Right kidney (tissue), 1 donor: ENCODE data around the gene TEX54.
"Not testable (repeated sequence)": the region's sequence is repeated elsewhere in the genome, so short reads cannot be mapped to it uniquely, and the experiment has no call there.

Source experiments
- DNase-seq: peaks from one replicate; pipeline ENCODE4 v3.0.0-alpha.2; 2016

Gene TEX54

GRCh38 chr11:62855571-62856332 lies 23.1 kb upstream of the TEX54 start:
- peak; percentile 94 for DNase-seq

GRCh38 chr11:62854825-62855570 lies 22.4 kb upstream of the TEX54 start:
- no peak for DNase-seq

GRCh38 chr11:62854013-62854824 lies 21.6 kb upstream of the TEX54 start:
- no peak for DNase-seq

GRCh38 chr11:62853279-62853965 lies 20.8 kb upstream of the TEX54 start:
- no peak for DNase-seq

- no peak for DNase-seq
Observed at GRCh38 chr11:62852523-62853188, 20.0 kb upstream of the TEX54 start.

- DNase-seq: no peak
Observed at GRCh38 chr11:62851807-62852522, 19.3 kb upstream of the TEX54 start.

- no peak for DNase-seq
Observed at GRCh38 chr11:62850911-62851806, 18.5 kb upstream of the TEX54 start.

GRCh38 chr11:62847767-62848314 lies 15.2 kb upstream of the TEX54 start:
- no peak for DNase-seq

GRCh38 chr11:62846177-62846576 lies 13.5 kb upstream of the TEX54 start:
- no peak for DNase-seq

GRCh38 chr11:62844154-62844553 lies 11.5 kb upstream of the TEX54 start:
- DNase-seq: no peak

GRCh38 chr11:62843466-62843865 lies 10.8 kb upstream of the TEX54 start:
- DNase-seq: no peak

GRCh38 chr11:62842891-62843290 lies 10.2 kb upstream of the TEX54 start:
- DNase-seq: not testable (repeated sequence)

GRCh38 chr11:62842171-62842741 lies 9.6 kb upstream of the TEX54 start:
- DNase-seq: peak; percentile 93

- peak; percentile 98 for DNase-seq
Observed at GRCh38 chr11:62841361-62842170, 8.9 kb upstream of the TEX54 start.

- DNase-seq: not testable (repeated sequence)
Observed at GRCh38 chr11:62840721-62841360, 8.2 kb upstream of the TEX54 start.

- DNase-seq: peak; percentile 85
Observed at GRCh38 chr11:62839050-62839945, 6.7 kb upstream of the TEX54 start, which contains the start of gene WDR74. WDR74 (minus strand) TSS chr11:62839590; CDS start chr11:62839570, 20 bp downstream.

GRCh38 chr11:62835336-62835735 lies 2.7 kb upstream of the TEX54 start:
- no peak for DNase-seq
